ENCODE data around the gene TGFB2.

GRCh38 chr1:218328769-218329168 lies 16.4 kb upstream of the TGFB2 start:
- TF ChIP-seq CTCF (IDR thresholded peaks at IDR 0.05; ENCODE audit: poor library complexity) (no peak), EZH2 (IDR thresholded peaks at IDR 0.05; ENCODE audit: borderline replicate concordance) (no peak), EZH2phosphoT487 (IDR thresholded peaks at IDR 0.05; ENCODE audit: low read depth, severe bottlenecking, unreplicated experiment) (no peak)
